HL-60 (cell line): Measurements from ENCODE around the gene EFNA5.

Experiments used
- DNase-seq, 2 experiments: peaks; one replicate each; pipeline ENCODE4 v3.0.0-alpha.2; 2010 to 2020; ENCODE audit warnings: low read depth in 1 of 2, low spot score in 1 of 2
- H3K27ac ChIP-seq: fragments of 250-450 bp; sonication (Bioruptor Pico); replicated peaks from 2 replicates; pipeline ENCODE4 v1.5.1; 2020; ENCODE audit warnings: mild to moderate bottlenecking, moderate library complexity
- H3K27me3 ChIP-seq: fragments of 250-450 bp; sonication (Bioruptor Pico); 2 replicates; pipeline ENCODE4 v1.5.1; 2021; ENCODE audit warnings: mild to moderate bottlenecking, moderate library complexity; ENCODE audit not compliant: insufficient read depth, poor library complexity, severe bottlenecking
- H3K4me3 ChIP-seq: replicated peaks from 2 replicates; pipeline ENCODE4 v1.5.1; 2011; ENCODE audit warnings: mild to moderate bottlenecking, control low read depth, low read length; ENCODE audit not compliant: insufficient read depth
- CTCF ChIP-seq: IDR thresholded peaks from one replicate; pipeline ENCODE4 v1.5.1; 2011; ENCODE audit warnings: low read length, control low read depth, inconsistent platforms; ENCODE audit not compliant: insufficient read depth
- GABPA ChIP-seq: IDR thresholded peaks from 2 replicates; pipeline ENCODE4 v1.6.1; 2012; ENCODE audit warnings: low read depth
- POLR2AphosphoS5 ChIP-seq: IDR thresholded peaks from 2 replicates; pipeline ENCODE4 v1.6.1; 2012; ENCODE audit warnings: low read depth
- REST ChIP-seq: IDR thresholded peaks from 2 replicates; pipeline ENCODE4 v1.6.1; 2012; ENCODE audit warnings: low read depth; ENCODE audit not compliant: insufficient replicate concordance
- SPI1 ChIP-seq: IDR thresholded peaks from 2 replicates; pipeline ENCODE4 v1.6.1; 2012; ENCODE audit warnings: low read depth, mild to moderate bottlenecking, borderline replicate concordance

Gene EFNA5

GRCh38 chr5:107713228-107713627 is 42.5 kb upstream of the EFNA5 start:
- no peak overlapping the region for H3K4me3 ChIP-seq
- TF ChIP-seq POLR2AphosphoS5 (no peak), REST (no peak), SPI1 (no peak), CTCF (no peak), GABPA (no peak)
- no peak overlapping the region for H3K27ac ChIP-seq
- H3K27me3 ChIP-seq = no peaks in the 10 kb centered on the region
- no peak for DNase-seq

GRCh38 chr5:107712359-107712870 is 41.7 kb upstream of the EFNA5 start:
- TF ChIP-seq CTCF = no peak
- no peak for TF ChIP-seq GABPA
- TF ChIP-seq POLR2AphosphoS5 = no peak
- no peak for TF ChIP-seq REST
- no peak for TF ChIP-seq SPI1
- Histone ChIP-seq H3K27ac (no peak overlapping the region), H3K4me3 (no peak overlapping the region), H3K27me3 (no peaks in the 10 kb centered on the region)
- DNase-seq = no peak

- no peak for TF ChIP-seq POLR2AphosphoS5
- TF ChIP-seq SPI1 = no peak
- no peak for TF ChIP-seq REST
- no peak for TF ChIP-seq GABPA
- TF ChIP-seq CTCF = no peak
- Histone ChIP-seq H3K27ac (no peak overlapping the region), H3K27me3 (no peaks in the 10 kb centered on the region), H3K4me3 (no peak overlapping the region)
- no peak for DNase-seq
Observed at GRCh38 chr5:107705402-107706014, 34.8 kb upstream of the EFNA5 start.
